Thyroid gland (tissue), 4 donors: ENCODE results near the gene KSR1.
A peak's percentile ranks its signal among the peaks of the same experiment; 100 is the strongest.

Experiments used
- POLR2A ChIP-seq, 2 donors: fragments of 450-650 bp; IDR thresholded peaks; one replicate each; pipeline ENCODE4 v1.6.1; 2017; ENCODE audit warnings: antibody characterized with exemption in 2 of 2, mild to moderate bottlenecking in 2 of 2, moderate library complexity in 1 of 2
- TF ChIP-seq, protein P1 (sequence below), 6 experiments: fragments of 200-600 bp in 3 of 6; fragments of 450-650 bp in 3 of 6; sonication (generic) in 3 of 6; IDR thresholded peaks; one replicate each; pipeline ENCODE4 v1.5.1; 2016 to 2019; ENCODE audit warnings: antibody characterized with exemption in 6 of 6, mild to moderate bottlenecking in 2 of 6, inconsistent platforms in 1 of 6, moderate library complexity in 1 of 6

DNA sequence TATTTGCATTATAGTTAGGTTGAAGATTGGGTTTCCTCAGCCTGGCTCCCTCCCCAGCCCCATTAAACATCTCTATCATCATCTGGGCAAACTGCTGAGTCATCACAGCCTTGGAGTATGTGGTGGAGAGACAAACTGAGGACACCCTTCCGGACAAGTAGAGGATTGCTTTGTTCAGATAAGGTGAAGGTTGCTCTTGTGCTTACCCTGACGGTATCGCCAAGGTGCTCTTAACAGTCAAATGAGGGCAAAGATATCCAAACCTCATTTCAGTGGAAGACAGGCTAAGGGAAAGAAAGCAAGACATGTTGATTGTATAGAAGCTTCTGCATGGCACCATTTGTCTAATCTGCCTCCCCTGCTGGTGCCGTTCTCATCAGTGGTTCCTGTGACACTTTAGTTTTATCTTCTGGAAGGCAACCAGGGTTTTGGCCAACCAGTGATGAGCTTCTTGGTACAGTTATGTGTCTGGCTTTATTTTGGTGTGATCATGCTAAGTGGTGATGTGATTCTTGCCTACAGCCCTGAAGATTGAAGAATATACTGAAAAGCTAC lies 117.8 kb downstream of the KSR1 start:
- TF ChIP-seq, protein P1, sequence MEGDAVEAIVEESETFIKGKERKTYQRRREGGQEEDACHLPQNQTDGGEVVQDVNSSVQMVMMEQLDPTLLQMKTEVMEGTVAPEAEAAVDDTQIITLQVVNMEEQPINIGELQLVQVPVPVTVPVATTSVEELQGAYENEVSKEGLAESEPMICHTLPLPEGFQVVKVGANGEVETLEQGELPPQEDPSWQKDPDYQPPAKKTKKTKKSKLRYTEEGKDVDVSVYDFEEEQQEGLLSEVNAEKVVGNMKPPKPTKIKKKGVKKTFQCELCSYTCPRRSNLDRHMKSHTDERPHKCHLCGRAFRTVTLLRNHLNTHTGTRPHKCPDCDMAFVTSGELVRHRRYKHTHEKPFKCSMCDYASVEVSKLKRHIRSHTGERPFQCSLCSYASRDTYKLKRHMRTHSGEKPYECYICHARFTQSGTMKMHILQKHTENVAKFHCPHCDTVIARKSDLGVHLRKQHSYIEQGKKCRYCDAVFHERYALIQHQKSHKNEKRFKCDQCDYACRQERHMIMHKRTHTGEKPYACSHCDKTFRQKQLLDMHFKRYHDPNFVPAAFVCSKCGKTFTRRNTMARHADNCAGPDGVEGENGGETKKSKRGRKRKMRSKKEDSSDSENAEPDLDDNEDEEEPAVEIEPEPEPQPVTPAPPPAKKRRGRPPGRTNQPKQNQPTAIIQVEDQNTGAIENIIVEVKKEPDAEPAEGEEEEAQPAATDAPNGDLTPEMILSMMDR (IDR thresholded peaks at IDR 0.05): peak in 1 of 6 experiments; percentile 11
- no peak for TF ChIP-seq POLR2A (IDR thresholded peaks at IDR 0.05)
